GM19035 (cell line): Measurements from ENCODE around the gene ZCCHC9.
"Not testable (repeated sequence)": the region's sequence is repeated elsewhere in the genome, so short reads cannot be mapped to it uniquely, and the experiment has no call there.

ENCODE experiments used
- ATAC-seq: cut with Tn5 transposase; IDR thresholded peaks from one replicate; pipeline ENCODE4 v1.9.1; 2021; ENCODE audit not compliant: unreplicated experiment

The ZCCHC9 gene

DNA sequence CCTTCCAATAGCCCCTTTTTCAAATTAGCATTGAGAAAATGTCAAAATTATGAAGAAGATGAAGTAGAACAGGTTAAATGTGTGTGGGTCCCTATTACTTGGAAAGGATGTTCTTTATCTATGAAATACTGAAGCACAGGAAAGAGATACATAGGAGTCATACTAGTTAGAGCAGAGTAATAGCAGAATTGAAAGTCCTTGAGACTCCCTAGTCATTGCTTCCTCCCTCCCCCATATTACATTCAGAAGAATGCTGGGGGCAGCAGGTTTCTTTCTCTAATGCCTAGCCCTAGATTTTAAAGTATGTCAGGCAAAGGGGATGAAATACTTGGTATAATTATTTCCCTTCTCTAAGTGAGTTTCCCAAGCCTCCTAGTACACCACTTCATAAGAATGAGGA lies 4.4 kb downstream of the ZCCHC9 start:
- ATAC-seq, result no peak

DNA sequence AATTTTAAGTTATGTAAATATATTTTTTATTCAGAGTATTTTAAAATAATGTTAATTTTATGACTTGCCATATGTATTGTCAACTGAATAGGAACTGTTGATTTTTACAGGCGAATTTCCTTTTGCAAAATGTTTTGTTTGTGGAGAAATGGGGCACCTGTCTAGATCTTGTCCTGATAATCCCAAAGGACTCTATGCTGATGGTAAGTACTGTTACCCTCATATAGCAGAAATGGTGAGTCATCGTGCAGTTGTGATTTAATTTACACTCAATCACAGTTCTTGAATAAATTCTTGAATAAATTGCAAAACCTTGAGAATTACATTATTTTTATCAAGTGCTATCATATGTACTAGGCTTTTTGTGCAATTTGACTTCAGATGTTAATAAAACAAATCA lies 7.4 kb downstream of the ZCCHC9 start:
- no peak for ATAC-seq

DNA sequence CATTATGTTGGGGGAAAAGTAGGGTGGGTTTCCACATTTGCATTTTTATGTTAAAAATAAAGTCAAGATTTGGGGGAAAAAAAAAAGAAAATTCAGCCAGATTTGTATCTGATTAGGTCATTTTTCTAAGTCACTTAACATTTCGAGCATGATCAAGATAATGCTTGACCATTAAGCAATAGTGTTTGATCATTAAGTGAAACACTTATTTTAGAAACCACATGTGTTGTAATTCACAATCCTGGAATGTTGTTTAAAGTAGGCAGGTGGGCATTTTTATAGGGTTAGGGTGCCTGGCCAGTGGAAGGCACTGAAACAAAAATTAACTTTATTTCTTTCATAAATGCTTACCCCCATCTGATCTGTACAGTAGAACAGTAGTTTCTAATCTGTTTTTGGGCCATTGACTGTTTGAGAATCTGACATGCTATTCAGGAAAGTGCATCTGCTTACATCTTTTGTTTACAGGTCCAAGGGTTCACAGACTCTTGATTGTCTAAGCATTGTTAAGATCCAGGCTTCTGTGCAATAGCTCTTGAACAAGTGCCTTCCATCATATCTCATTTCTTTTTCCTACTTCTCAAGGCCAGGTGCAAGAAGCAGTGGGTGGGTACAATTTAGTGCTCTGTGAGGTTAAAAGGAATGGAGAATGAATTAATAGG lies 9.1 kb downstream of the ZCCHC9 start:
- ATAC-seq, result no peak

DNA sequence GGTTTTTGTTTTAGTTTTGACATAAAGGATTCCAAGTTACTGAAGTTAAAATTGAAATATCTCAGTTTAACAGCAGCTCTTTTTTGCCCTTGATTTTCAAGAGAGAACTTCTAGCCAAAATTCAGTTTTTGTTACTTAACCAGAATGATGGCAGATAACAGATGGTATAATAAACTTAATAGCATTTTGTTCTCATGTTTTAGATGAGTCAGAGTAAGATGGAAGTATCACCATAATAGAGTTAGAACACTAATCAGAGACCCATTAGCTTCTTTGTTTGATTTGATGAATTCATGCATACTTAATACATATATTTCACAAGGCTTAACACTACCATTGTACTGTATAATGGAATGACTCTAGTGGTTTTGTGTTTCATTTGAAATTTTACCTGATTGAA lies 11.9 kb downstream of the ZCCHC9 start:
- ATAC-seq, result no peak

DNA sequence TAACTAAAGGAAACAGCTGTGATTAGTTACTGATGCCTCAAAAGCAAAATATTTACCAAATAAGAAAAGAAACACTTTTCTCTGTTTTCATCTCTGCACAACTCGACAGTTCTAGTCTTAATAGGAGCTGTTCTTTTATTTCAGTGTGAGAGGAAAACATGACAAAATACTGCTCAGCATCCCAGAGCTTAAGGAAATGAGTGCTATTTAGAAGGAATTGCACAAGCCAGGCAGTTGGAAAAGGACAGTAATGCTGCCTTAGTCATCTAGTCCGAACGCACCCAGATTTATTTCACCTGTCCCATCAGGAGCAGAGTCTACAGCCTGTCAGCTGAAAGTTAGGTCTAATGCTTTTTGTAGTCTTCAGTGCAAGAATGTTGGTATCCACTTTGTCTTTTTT lies 12.3 kb downstream of the ZCCHC9 start:
- no peak for ATAC-seq

DNA sequence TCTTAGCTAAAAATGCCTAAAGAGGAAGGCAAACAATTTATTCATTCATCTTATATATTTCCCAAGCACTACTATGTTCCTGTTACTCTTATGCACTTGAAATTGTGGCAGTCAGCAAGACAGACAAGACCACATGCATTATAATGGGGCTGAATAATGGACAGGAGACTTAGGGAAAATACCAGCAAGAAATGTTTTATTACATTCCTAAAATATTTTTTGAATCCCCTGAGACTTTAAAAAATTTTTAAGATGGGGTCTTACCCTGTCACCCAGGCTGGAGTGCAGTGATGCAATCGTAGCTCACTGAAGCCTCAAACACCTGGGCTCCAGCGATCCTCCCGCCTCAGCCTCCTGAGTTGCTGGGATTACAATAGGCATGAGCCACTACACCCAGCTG lies 13.2 kb downstream of the ZCCHC9 start:
- no peak for ATAC-seq

DNA sequence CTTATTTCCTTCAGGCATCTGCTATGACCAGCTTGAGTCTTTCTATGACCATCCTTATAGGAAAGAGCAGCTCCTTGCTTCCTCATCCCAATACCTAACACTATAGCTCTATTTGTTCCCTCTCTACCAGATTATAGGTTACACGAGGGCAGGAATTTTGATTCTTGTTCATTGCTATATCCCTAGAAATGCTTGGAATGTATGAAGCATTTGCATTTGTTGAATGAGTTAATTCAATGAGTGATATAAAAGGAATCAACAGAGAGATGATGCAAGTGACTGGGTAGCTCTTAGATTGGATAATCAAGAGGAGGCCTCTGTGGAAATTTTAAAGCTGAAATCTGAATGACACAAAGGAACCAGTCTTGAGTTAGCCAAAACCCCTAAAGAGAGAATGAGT lies 13.9 kb downstream of the ZCCHC9 start:
- ATAC-seq, result no peak

DNA sequence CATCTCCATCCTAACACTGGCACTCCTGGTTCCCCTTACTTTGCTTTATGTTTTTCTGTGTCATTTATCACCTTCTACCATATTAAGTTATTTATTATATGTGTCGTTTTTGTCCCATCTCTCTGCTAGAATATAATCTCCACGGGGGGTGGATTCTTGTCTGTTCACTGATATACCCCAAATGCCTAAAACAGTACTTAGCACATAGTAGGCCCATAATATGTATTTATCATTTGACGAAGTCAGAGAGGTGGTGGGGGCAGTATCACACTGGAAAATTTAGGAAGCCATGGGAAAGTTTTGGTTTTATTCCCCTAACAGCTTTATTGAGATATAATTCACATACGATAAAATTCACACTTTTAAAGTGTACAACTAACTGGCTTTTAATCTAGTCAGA lies 14.4 kb downstream of the ZCCHC9 start:
- no peak for ATAC-seq

DNA sequence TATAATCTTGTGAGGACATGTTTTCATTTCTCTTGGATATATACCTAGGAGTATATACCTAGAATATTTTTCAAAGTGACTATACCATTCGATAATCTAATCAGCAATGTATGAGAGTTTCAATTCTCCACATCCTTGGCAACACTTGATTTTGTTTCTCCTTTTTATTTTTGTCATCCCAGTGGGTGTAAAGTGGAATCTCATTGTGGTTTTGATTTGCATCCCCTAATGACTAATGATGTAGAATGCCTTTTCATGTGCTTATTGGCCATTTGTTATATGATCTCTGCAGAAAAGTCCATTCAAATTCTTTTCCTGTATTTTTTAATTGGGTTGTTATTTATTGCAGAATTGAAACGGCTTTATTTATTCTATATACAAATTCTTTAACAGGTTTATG lies 15.2 kb downstream of the ZCCHC9 start:
- no peak for ATAC-seq

DNA sequence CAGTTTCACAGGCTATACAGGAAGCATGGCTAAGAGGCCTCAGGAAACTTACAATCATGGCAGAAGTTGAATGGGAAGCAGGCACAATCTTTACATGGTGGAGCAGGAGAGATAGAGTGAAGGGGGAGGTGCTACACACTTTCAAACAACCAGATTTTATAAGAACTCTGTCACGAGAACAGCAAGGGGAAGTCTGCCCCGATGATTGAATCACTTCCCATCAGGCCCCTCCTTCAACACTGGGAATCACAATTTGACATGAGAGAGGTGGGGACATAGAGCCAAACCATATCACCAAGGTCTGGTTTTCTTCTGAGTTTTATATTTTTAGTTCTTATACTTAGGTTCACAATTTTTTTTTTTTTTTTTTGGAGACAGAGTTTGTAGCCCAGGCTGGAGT lies 16.1 kb downstream of the ZCCHC9 start:
- ATAC-seq, result no peak

DNA sequence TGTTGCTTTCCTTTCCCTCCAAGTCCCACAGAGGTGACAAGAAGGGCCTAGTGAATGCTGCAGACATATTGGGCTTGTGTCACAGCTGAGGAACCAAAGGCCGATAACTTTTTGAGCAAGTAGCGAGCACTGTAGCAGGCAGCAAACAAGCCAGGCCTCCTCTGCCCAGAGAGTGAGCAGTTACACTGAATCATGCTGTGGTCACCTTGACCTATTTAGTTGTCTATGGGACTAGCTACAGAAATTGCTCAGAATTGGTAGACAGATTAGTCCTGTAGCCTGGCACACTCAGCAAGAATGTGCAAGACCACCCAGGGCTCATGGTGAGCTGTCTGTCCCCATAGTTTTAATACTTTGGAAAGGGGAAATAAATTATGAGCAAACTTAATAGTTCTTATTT lies 25.2 kb downstream of the ZCCHC9 start:
- ATAC-seq, result no peak

DNA sequence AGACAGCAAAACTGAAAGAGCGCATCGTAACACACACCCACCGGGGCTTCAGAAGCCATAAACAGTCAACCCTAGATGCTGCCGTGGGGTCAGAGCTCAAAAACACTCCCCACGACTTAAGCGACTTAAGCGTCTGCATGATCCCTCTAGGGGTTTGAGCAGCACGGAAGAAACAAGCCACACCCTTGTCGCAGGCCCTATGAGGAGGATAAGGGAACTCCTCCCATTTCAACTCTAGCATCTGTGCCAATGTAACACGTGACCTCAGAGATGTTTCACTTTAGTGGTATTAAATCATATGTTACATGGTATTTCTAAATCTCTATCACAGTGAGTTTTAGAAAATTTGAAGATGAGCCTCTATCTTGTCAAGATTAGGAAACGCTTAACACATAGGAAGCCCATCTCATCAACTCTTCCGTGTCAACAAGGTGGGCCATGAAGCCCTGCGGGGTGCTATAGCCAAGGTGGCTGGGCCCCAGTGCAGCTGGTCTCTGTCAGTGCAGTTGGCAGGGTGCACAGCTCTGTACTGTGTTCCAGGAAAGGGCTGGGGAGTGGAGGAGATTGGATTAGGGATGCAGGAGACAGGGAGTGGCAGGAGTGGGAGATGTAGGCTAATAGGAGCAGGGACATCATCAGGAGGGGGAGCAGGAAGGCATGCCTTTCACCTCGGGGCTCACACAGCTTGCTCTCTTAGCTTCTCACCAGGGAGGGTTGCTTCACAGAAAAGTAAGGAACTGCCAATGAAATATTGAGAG lies 33.1 kb downstream of the ZCCHC9 start:
- no peak for ATAC-seq

DNA sequence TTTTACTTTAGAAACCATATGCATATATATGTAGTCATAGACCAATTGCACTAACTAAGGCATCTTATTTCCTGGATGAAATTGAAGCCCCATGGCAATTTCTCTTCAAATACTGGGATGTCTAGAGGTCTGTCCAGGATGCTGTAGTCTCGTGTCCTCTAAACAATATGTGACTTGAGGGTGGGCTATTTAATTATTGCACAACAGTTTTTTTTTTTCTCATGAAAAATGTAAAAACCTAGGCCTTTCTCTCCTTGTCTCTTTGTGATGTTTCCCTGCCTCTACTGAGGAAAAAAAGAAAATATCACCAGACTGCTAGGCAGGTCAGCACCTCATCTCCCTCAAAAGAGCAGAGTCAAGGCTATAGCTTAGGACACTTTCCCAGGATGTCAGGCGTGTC lies 34.6 kb downstream of the ZCCHC9 start:
- ATAC-seq, result no peak

DNA sequence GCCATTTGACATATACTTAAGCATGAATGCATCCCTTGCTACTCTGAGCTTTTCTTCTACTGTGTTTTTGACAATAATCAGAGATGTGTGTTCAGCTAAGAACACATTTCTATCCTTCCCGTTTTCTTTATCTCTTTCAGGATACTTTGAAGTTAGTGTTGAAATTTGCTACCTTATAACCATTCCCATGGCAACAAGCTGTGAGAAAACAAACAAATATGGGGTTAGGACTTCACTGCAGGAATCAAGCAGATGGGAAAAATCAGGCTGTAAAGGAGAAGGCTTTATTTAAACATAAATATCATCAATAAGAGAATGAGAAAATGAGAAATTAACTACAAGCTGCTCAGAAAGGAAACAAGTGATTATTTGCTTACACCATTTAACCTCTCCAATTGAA lies 35.2 kb downstream of the ZCCHC9 start:
- no peak for ATAC-seq

DNA sequence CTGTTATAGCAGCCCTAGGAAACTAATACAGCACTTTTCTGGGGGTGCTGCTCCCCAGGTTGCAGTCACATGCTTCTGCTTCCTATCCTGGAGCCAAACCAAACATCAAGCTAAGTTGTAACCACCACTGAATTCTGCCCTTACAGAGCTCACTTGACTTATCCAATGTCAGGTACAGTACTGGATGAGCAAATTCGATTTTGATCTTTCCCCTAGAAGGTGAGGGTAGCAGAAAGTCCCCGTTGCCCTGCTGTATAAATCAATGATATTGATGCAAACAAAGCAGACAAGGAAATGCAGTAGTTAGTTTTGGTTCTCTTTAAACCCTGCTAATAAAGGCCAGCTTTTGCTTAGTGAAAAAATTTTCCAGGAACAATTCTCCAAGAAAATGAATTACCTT lies 36.4 kb downstream of the ZCCHC9 start:
- ATAC-seq, result no peak

DNA sequence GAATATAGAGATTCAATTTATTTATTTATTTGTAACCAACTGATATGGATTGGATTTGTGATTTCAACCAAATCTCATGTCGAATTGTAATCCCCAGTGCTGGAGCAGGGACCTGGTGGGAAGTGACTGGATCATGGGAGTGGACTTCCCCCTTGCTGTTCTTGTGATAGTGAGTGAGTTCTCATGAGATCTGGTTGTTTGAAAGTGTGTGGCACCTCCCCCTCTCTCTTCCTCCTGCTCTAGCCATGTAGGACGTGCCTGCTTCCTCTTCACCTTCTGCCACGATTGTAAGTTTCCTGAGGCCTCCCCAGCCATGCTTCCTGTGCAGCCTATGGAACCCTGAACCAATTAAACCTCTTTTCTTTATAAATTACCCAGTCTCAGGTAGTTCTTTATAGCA lies 36.8 kb downstream of the ZCCHC9 start:
- not testable (repeated sequence) for ATAC-seq

DNA sequence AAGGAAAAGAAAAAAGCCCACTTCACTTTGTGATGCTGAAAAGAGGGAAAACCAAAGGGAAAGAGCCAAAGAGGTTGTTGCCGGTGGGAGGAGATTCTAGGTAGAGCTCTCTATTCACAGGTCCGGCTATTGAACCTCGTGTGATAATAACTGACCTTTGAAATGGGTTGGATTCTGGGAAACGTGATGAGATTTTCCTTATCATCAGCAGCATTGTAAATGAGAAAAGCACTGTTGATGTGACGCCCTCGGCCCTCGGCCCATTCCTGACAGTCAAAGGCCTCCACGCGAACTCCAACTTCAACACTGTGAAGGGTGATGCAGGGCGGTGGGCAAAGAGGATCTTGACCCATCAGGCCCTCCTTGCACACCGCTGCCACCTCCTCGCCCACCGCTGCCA lies 43.3 kb downstream of the ZCCHC9 start:
- ATAC-seq, result no peak

DNA sequence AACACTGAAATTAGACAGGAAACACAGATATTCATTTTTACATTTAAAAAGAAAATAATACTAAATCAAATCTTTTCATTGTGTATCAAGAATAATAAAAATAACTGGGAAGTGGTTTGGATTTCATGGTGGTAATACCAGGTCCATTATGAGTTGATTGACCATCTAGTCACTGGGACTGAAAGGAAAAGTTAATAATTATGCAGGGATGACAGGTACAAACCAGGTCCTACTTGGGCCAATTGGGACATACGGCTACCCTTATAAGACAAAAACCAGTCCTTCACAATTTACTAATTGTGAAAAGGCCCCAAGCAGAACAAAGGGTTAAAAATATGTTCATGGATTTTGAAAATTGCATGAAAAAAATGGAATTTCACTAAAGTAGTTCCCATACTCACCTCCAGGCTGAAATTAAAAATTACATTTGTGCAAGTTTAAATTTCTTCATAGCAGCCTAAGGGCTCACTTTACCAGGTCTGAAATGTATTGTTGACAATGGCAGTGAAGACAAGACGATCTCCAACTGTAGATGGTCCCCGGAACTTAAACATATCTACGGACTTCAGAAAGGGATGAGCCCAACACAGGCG lies 44.1 kb downstream of the ZCCHC9 start:
- no peak for ATAC-seq

DNA sequence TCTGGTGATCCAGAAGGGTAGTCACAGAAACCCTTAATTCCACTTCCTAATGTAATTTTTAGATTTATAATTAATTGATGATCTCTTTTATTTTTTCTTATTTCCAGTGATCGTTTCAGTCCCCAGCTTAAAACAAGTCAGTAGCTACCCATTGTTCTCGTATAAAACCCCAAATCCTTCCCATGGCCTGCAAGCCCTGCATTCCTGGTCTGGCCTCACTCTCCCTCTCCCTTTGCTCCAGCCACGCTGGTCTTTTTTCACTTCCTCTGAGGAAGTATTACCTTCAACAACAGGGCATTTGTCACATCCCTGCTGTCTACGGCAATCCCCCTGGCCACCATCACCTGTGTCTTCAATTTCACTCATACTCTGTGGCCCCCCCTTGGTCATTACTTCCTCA lies 47.8 kb downstream of the ZCCHC9 start:
- no peak for ATAC-seq

DNA sequence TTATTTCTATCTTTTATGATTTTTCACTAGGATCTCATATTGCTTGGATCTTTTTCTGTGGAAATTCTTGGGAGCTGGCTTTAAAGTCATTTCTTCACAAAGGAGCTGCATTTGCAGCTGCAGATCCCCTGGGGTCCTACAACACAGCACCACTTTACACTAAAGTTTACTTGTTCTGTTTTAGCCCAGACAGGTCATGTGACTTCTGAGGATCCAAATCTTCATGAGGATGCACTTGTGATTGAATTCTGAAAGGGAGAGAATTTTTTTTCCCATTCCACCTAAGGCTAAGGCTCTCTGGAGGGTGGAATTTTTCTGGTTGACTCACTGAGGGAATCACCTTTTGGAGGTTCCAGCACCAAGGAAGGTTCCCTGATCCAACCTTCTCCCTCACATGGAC lies 49.1 kb downstream of the ZCCHC9 start:
- ATAC-seq, result no peak

DNA sequence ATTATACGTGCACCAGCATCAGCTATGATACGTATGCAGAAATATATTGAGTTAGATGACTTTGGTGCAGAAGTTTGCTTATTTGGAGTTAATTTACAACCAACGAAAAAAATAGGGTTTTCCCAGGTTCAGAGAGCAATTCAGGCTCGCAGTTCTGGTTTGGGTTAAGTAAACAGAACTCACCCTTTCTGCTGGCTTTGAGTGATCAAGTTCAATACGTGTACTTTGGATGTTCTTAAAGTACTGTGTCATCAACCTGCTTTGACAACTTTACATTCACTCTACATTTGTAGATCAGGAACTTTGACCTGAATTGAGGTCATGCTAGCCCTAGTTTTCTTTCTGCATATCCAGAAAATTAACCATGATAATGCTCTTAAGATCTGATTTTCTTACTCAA lies 51.8 kb downstream of the ZCCHC9 start:
- ATAC-seq, result no peak

DNA sequence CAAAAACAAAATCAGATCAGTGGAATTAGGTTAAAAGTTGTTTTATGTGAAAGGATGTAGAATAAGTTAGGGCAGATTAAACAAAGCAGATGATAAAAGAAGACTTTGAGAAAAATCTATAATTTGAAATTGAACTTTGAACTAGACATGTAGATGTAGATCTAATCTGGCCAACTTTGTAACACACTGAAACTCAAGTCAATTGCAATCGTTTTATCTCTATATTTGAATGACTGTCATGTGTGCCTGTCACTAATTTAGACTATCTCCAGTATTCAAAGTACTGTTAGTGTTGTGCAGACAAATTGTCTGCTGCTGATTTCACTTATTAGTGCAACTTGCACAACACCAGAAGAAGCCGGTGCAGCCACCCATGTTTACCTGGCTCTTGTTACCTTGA lies 52.7 kb downstream of the ZCCHC9 start:
- ATAC-seq, result no peak
